ENCODE results near the gene LRRC75A.
A peak's percentile ranks its signal among the peaks of the same experiment; 100 is the strongest.
"Not testable (repeated sequence)": the region's sequence is repeated elsewhere in the genome, so short reads cannot be mapped to it uniquely, and the experiment has no call there.

LRRC75A gene

GRCh38 chr17:16432017-16432416 is 60.0 kb downstream of the LRRC75A start:
- DNase-seq (ENCODE audit: low read depth in 2 of 2): no peak

GRCh38 chr17:16430650-16431049 is 61.3 kb downstream of the LRRC75A start:
- DNase-seq (ENCODE audit: low read depth in 2 of 2): no peak

- no peak for DNase-seq (ENCODE audit: low read depth in 2 of 2)
Observed at GRCh38 chr17:16429083-16429482, 62.9 kb downstream of the LRRC75A start.

GRCh38 chr17:16428098-16428882 is 63.7 kb downstream of the LRRC75A start:
- no peak for DNase-seq (ENCODE audit: low read depth in 2 of 2)

GRCh38 chr17:16427020-16427419 is 65.0 kb downstream of the LRRC75A start:
- no peak for DNase-seq (ENCODE audit: low read depth in 2 of 2)

GRCh38 chr17:16425698-16426659 is 66.0 kb downstream of the LRRC75A start:
- DNase-seq (ENCODE audit: low read depth in 2 of 2): no peak

GRCh38 chr17:16425202-16425601 is 66.8 kb downstream of the LRRC75A start:
- DNase-seq (ENCODE audit: low read depth in 2 of 2): no peak

GRCh38 chr17:16423226-16423872 is 68.6 kb downstream of the LRRC75A start:
- DNase-seq (ENCODE audit: low read depth in 2 of 2): no peak

- no peak for DNase-seq (ENCODE audit: low read depth in 2 of 2)
Observed at GRCh38 chr17:16422416-16422815, 69.6 kb downstream of the LRRC75A start.

GRCh38 chr17:16419929-16420271 is 72.1 kb downstream of the LRRC75A start:
- peak in 1 of 2 experiments; percentile 59 for DNase-seq (ENCODE audit: low read depth in 2 of 2)

GRCh38 chr17:16419074-16419928 is 72.7 kb downstream of the LRRC75A start:
- DNase-seq (ENCODE audit: low read depth in 2 of 2): no peak

- DNase-seq (ENCODE audit: low read depth in 2 of 2): no peak
Observed at GRCh38 chr17:16418685-16419068, 73.3 kb downstream of the LRRC75A start.

- DNase-seq (ENCODE audit: low read depth in 2 of 2): no peak
Observed at GRCh38 chr17:16417896-16418684, 73.9 kb downstream of the LRRC75A start.

GRCh38 chr17:16417399-16417798 is 74.6 kb downstream of the LRRC75A start:
- DNase-seq (ENCODE audit: low read depth in 2 of 2): no peak

GRCh38 chr17:16415031-16415924 is 76.7 kb downstream of the LRRC75A start, which contains the start of gene TRPV2:
TRPV2 (plus strand) TSS chr17:16415571; CDS start chr17:16417669, 2,098 bp downstream.
- peak in 1 of 2 experiments; percentile 42 for DNase-seq (ENCODE audit: low read depth in 2 of 2)

- no peak for DNase-seq (ENCODE audit: low read depth in 2 of 2)
Observed at GRCh38 chr17:16407911-16408588, 83.9 kb downstream of the LRRC75A start.

GRCh38 chr17:16406742-16407674 is 85.0 kb downstream of the LRRC75A start:
- no peak for DNase-seq (ENCODE audit: low read depth in 2 of 2)

- not testable (repeated sequence) for DNase-seq (ENCODE audit: low read depth in 2 of 2)
Observed at GRCh38 chr17:16403847-16404246, 88.1 kb downstream of the LRRC75A start.

All from stimulated activated CD4-positive, alpha-beta T cell treated with anti-CD3 and anti-CD28 coated beads, Interleukin-12 subunit alpha, Interleukin-12 subunit beta, amount 100 ng/mL, for 24 hours (primary cell).